ACC112 (cell line): ENCODE results near the gene SSBP1.

Experiments
- H2AFZ ChIP-seq: fragments of 200-600 bp; sonication (generic); one replicate; pipeline ENCODE4 v1.6.0; 2017; ENCODE audit warnings: antibody characterized with exemption, low read length; ENCODE audit not compliant: unreplicated experiment
- H3K27ac ChIP-seq: fragments of 200-600 bp; sonication (generic); 2 replicates; pipeline ENCODE4 v1.5.1; 2014; ENCODE audit warnings: low read depth, mild to moderate bottlenecking, antibody characterized with exemption, low read length, moderate library complexity
- H3K27me3 ChIP-seq: fragments of 200-600 bp; sonication (generic); 2 replicates; pipeline ENCODE4 v1.6.1; 2014; ENCODE audit warnings: mild to moderate bottlenecking, antibody characterized with exemption, low read length, moderate library complexity, mixed read lengths; ENCODE audit not compliant: insufficient read depth
- H3K36me3 ChIP-seq: fragments of 200-600 bp; sonication (generic); 2 replicates; pipeline ENCODE4 v1.6.1; 2016; ENCODE audit warnings: mild to moderate bottlenecking, antibody characterized with exemption, low read length, moderate library complexity, mixed read lengths; ENCODE audit not compliant: insufficient read depth
- H3K4me1 ChIP-seq: fragments of 200-600 bp; sonication (generic); one replicate; pipeline ENCODE4 v1.6.1; 2016; ENCODE audit warnings: low read length, mixed read lengths; ENCODE audit not compliant: insufficient read depth, unreplicated experiment, control insufficient read depth
- H3K4me3 ChIP-seq: fragments of 200-600 bp; sonication (generic); 2 replicates; pipeline ENCODE4 v1.5.1; 2014; ENCODE audit warnings: mild to moderate bottlenecking, low read depth, low read length
- H3K79me2 ChIP-seq: fragments of 200-600 bp; sonication (generic); one replicate; pipeline ENCODE4 v1.6.0; 2016; ENCODE audit warnings: low read length; ENCODE audit not compliant: control insufficient read depth, unreplicated experiment, insufficient read depth

Gene SSBP1

GRCh38 chr7:141700296-141700847 is 37.8 kb upstream of the SSBP1 start:
- no peak overlapping the region for H3K27ac ChIP-seq
- no peaks in the 10 kb centered on the region for H3K79me2 ChIP-seq
- H3K4me3 ChIP-seq: peak overlapping the region; percentile 92
- H3K4me1 ChIP-seq: peaks cover 8% of the 10 kb centered on the region
- H3K36me3 ChIP-seq: no peaks in the 10 kb centered on the region
- peaks cover 6% of the 10 kb centered on the region; the same call in 1 of the 2 replicates for H3K27me3 ChIP-seq
- no peak overlapping the region for H2AFZ ChIP-seq

GRCh38 chr7:141700848-141701371 is 37.2 kb upstream of the SSBP1 start:
- Histone ChIP-seq H3K27ac (no peak overlapping the region), H3K4me1 (peaks cover 8% of the 10 kb centered on the region), H3K4me3 (peak overlapping the region; percentile 92), H3K36me3 (no peaks in the 10 kb centered on the region), H2AFZ (peak overlapping the region; percentile 64), H3K79me2 (no peaks in the 10 kb centered on the region), H3K27me3 (peaks cover 6% of the 10 kb centered on the region; the same call in 1 of the 2 replicates)

- H3K4me3 ChIP-seq: peak overlapping the region; percentile 92
- H2AFZ ChIP-seq: peak overlapping the region; percentile 90
- peaks cover 8% of the 10 kb centered on the region for H3K4me1 ChIP-seq
- peaks cover 6% of the 10 kb centered on the region; the same call in 1 of the 2 replicates for H3K27me3 ChIP-seq
- no peaks in the 10 kb centered on the region for H3K79me2 ChIP-seq
- H3K27ac ChIP-seq: no peak overlapping the region
- H3K36me3 ChIP-seq: no peaks in the 10 kb centered on the region
These were observed 36.6 kb upstream of the SSBP1 start for GRCh38 chr7:141701489-141702046.

GRCh38 chr7:141702047-141702567 is 36.1 kb upstream of the SSBP1 start, which contains the start of gene DENND11:
TSS of gene DENND11 (minus strand) at chr7:141702166. CDS start at chr7:141702153, 13 bp downstream.
- peak within 1 kb of the TSS; percentile 97 for H2AFZ ChIP-seq
- H3K36me3 ChIP-seq: no peaks in the 10 kb centered on the region
- H3K27me3 ChIP-seq: peaks cover 12% of the 10 kb centered on the region; the same call in 1 of the 2 replicates
- no peak within 1 kb of the TSS for H3K27ac ChIP-seq
- H3K79me2 ChIP-seq: no peaks in the 10 kb centered on the region
- H3K4me3 ChIP-seq: peak within 1 kb of the TSS; percentile 92
- peaks cover 8% of the 10 kb centered on the region for H3K4me1 ChIP-seq

- no peaks in the 10 kb centered on the region for H3K36me3 ChIP-seq
- H2AFZ ChIP-seq: peak overlapping the region; percentile 36
- no peak overlapping the region for H3K27ac ChIP-seq
- no peaks in the 10 kb centered on the region for H3K79me2 ChIP-seq
- peaks cover 8% of the 10 kb centered on the region for H3K4me1 ChIP-seq
- peak overlapping the region; percentile 86 for H3K4me3 ChIP-seq
- H3K27me3 ChIP-seq: peaks cover 13% of the 10 kb centered on the region; the same call in 1 of the 2 replicates
These were observed 35.3 kb upstream of the SSBP1 start for GRCh38 chr7:141702892-141703291.

- Histone ChIP-seq H3K4me1 (peaks cover 8% of the 10 kb centered on the region), H2AFZ (no peak overlapping the region), H3K79me2 (no peaks in the 10 kb centered on the region), H3K27me3 (peaks cover 15% of the 10 kb centered on the region; the same call in 1 of the 2 replicates), H3K27ac (no peak overlapping the region), H3K4me3 (no peak overlapping the region), H3K36me3 (no peaks in the 10 kb centered on the region)
These were observed 34.0 kb upstream of the SSBP1 start for GRCh38 chr7:141704112-141704511.

- Histone ChIP-seq H3K79me2 (no peaks in the 10 kb centered on the region), H3K36me3 (no peaks in the 10 kb centered on the region), H3K27ac (no peak overlapping the region), H3K27me3 (peaks cover 20% of the 10 kb centered on the region; the same call in 1 of the 2 replicates), H3K4me1 (peaks cover 8% of the 10 kb centered on the region), H2AFZ (no peak overlapping the region), H3K4me3 (no peak overlapping the region)
These were observed 33.4 kb upstream of the SSBP1 start for GRCh38 chr7:141704741-141705140.

- Histone ChIP-seq H3K36me3 (no peaks in the 10 kb centered on the region), H3K4me3 (no peak overlapping the region), H3K27ac (no peak overlapping the region), H2AFZ (no peak overlapping the region), H3K79me2 (no peaks in the 10 kb centered on the region), H3K4me1 (peaks cover 8% of the 10 kb centered on the region), H3K27me3 (peaks cover 25% of the 10 kb centered on the region; the same call in 1 of the 2 replicates)
These were observed 31.7 kb upstream of the SSBP1 start for GRCh38 chr7:141706239-141707064.

GRCh38 chr7:141708351-141708750 is 29.8 kb upstream of the SSBP1 start, which contains the start of gene WEE2:
TSS of gene WEE2 (plus strand) at chr7:141708353. CDS start at chr7:141708759, 406 bp downstream.
- no peaks in the 10 kb centered on the region for H3K36me3 ChIP-seq
- no peaks in the 10 kb centered on the region for H3K79me2 ChIP-seq
- no peak within 1 kb of the TSS for H3K27ac ChIP-seq
- H3K4me1 ChIP-seq: no peaks in the 10 kb centered on the region
- no peak within 1 kb of the TSS for H3K4me3 ChIP-seq
- H3K27me3 ChIP-seq: peaks cover 28% of the 10 kb centered on the region; the same call in 1 of the 2 replicates
- no peak within 1 kb of the TSS for H2AFZ ChIP-seq

- H3K27me3 ChIP-seq: peaks cover 33% of the 10 kb centered on the region; the same call in 1 of the 2 replicates
- H2AFZ ChIP-seq: no peak overlapping the region
- H3K79me2 ChIP-seq: no peaks in the 10 kb centered on the region
- no peaks in the 10 kb centered on the region for H3K36me3 ChIP-seq
- H3K27ac ChIP-seq: no peak overlapping the region
- H3K4me1 ChIP-seq: no peaks in the 10 kb centered on the region
- no peak overlapping the region for H3K4me3 ChIP-seq
These were observed 28.8 kb upstream of the SSBP1 start for GRCh38 chr7:141709318-141709717.
